ENCODE measurements around the gene PRPF6. TPM values are rescaled to one million over a fixed set of nuclear protein-coding genes. Genes with fewer than 3 reads are reported as not detected.

PRPF6 gene
- total and polyA plus RNA-seq, 2 of the 13 experiments (the other 11 are each of a cell fraction or from before 2014, with no cell fraction given): 63.7 to 101 TPM

DNA sequence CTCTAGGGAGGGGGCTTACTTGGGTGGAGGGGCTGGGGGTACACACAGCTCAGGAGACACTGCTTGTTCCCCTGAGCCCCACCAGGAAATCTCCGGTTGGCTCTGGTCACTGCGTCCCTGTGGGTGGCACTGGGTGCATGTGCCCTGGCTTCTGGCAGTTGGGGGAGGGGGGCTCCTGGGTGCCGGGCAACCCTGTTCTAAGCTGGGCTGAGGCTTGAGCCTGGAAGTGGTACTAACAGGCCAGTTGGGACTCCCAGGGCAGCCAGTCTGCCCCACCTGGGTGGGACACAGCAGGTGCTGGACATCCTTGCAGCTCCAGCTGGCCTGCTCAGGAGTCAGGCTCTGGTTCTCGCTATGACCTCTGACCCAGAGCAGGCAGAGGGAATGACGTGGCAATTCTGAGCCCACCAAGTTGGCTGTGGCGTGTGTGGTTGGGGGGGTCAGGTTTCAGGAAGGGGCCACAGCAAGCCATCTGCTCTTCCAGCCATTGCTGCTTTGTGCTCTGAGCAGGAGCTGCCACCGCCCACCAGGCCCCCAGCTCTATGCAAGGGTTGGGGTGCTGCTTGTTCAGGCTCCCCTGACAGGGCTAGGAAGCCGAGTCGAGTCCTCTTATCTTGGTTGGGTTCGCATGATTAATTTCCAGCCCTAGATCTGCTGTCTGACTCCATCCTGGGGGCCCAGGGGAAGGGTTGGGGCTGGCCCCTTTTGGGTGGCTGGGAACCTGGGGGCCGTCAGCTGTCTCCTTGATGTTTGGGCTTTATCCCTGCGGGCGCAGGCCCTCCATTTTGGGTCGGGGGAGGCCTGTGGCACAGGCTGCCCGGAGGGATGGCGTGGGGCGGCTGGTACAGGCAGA, 55.6 kb downstream of the PRPF6 start (continued):
- TF ChIP-seq ARID2 (CRISPR knock-in tag; IDR thresholded peaks at IDR 0.05; ENCODE audit: borderline replicate concordance) (0 out of 2 replicates have a peak, but pooled peaks have one; percentile 22), ZNF777 (CRISPR knock-in tag; IDR thresholded peaks at IDR 0.05) (no peak), SNRNP70 (IDR thresholded peaks at IDR 0.05; ENCODE audit: low read depth, low read length) (no peak), KDM2A (CRISPR knock-in tag; IDR thresholded peaks at IDR 0.05; ENCODE audit: borderline replicate concordance, low read depth) (peak; percentile 79; the same call in 1 of the 2 replicates), PCBP2 (optimal IDR thresholded peaks at IDR 0.05; ENCODE audit: low read depth, low read length, poor library complexity, severe bottlenecking) (peak; percentile 19), ZNF543 (CRISPR knock-in tag; IDR thresholded peaks at IDR 0.05) (no peak), ZNF441 (CRISPR knock-in tag; IDR thresholded peaks at IDR 0.05; ENCODE audit: borderline replicate concordance) (no peak; the same call in 1 of the 2 replicates), REL (CRISPR knock-in tag; conservative IDR thresholded peaks at IDR 0.05) (0 out of 2 replicates have a peak, but pooled peaks have one; percentile 35), ZNF326 (CRISPR knock-in tag; IDR thresholded peaks at IDR 0.05; ENCODE audit: borderline replicate concordance) (no peak; the same call in 1 of the 2 replicates), NONO (IDR thresholded peaks at IDR 0.05) (no peak), NONO (CRISPR knock-in tag; conservative IDR thresholded peaks at IDR 0.05) (no peak; the same call in 1 of the 2 replicates)
- TF ChIP-seq, protein P1, sequence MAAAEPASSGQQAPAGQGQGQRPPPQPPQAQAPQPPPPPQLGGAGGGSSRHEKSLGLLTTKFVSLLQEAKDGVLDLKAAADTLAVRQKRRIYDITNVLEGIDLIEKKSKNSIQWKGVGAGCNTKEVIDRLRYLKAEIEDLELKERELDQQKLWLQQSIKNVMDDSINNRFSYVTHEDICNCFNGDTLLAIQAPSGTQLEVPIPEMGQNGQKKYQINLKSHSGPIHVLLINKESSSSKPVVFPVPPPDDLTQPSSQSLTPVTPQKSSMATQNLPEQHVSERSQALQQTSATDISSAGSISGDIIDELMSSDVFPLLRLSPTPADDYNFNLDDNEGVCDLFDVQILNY (CRISPR knock-in tag; conservative IDR thresholded peaks at IDR 0.05): no peak; the same call in 1 of the 2 replicates
- TF ChIP-seq, protein P2, sequence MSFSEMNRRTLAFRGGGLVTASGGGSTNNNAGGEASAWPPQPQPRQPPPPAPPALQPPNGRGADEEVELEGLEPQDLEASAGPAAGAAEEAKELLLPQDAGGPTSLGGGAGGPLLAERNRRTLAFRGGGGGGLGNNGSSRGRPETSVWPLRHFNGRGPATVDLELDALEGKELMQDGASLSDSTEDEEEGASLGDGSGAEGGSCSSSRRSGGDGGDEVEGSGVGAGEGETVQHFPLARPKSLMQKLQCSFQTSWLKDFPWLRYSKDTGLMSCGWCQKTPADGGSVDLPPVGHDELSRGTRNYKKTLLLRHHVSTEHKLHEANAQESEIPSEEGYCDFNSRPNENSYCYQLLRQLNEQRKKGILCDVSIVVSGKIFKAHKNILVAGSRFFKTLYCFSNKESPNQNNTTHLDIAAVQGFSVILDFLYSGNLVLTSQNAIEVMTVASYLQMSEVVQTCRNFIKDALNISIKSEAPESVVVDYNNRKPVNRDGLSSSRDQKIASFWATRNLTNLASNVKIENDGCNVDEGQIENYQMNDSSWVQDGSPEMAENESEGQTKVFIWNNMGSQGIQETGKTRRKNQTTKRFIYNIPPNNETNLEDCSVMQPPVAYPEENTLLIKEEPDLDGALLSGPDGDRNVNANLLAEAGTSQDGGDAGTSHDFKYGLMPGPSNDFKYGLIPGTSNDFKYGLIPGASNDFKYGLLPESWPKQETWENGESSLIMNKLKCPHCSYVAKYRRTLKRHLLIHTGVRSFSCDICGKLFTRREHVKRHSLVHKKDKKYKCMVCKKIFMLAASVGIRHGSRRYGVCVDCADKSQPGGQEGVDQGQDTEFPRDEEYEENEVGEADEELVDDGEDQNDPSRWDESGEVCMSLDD (CRISPR knock-in tag; IDR thresholded peaks at IDR 0.05; ENCODE audit: borderline replicate concordance): peak; percentile 76; the same call in 1 of the 2 replicates
- TF ChIP-seq, protein P3, sequence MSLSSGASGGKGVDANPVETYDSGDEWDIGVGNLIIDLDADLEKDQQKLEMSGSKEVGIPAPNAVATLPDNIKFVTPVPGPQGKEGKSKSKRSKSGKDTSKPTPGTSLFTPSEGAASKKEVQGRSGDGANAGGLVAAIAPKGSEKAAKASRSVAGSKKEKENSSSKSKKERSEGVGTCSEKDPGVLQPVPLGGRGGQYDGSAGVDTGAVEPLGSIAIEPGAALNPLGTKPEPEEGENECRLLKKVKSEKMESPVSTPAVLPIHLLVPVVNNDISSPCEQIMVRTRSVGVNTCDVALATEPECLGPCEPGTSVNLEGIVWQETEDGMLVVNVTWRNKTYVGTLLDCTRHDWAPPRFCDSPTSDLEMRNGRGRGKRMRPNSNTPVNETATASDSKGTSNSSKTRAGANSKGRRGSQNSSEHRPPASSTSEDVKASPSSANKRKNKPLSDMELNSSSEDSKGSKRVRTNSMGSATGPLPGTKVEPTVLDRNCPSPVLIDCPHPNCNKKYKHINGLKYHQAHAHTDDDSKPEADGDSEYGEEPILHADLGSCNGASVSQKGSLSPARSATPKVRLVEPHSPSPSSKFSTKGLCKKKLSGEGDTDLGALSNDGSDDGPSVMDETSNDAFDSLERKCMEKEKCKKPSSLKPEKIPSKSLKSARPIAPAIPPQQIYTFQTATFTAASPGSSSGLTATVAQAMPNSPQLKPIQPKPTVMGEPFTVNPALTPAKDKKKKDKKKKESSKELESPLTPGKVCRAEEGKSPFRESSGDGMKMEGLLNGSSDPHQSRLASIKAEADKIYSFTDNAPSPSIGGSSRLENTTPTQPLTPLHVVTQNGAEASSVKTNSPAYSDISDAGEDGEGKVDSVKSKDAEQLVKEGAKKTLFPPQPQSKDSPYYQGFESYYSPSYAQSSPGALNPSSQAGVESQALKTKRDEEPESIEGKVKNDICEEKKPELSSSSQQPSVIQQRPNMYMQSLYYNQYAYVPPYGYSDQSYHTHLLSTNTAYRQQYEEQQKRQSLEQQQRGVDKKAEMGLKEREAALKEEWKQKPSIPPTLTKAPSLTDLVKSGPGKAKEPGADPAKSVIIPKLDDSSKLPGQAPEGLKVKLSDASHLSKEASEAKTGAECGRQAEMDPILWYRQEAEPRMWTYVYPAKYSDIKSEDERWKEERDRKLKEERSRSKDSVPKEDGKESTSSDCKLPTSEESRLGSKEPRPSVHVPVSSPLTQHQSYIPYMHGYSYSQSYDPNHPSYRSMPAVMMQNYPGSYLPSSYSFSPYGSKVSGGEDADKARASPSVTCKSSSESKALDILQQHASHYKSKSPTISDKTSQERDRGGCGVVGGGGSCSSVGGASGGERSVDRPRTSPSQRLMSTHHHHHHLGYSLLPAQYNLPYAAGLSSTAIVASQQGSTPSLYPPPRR (CRISPR knock-in tag; IDR thresholded peaks at IDR 0.05; ENCODE audit: borderline replicate concordance): no peak
- TF ChIP-seq, protein P4, sequence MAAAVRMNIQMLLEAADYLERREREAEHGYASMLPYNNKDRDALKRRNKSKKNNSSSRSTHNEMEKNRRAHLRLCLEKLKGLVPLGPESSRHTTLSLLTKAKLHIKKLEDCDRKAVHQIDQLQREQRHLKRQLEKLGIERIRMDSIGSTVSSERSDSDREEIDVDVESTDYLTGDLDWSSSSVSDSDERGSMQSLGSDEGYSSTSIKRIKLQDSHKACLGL (CRISPR knock-in tag; IDR thresholded peaks at IDR 0.05): peak; percentile 79
- TF ChIP-seq, protein P5, sequence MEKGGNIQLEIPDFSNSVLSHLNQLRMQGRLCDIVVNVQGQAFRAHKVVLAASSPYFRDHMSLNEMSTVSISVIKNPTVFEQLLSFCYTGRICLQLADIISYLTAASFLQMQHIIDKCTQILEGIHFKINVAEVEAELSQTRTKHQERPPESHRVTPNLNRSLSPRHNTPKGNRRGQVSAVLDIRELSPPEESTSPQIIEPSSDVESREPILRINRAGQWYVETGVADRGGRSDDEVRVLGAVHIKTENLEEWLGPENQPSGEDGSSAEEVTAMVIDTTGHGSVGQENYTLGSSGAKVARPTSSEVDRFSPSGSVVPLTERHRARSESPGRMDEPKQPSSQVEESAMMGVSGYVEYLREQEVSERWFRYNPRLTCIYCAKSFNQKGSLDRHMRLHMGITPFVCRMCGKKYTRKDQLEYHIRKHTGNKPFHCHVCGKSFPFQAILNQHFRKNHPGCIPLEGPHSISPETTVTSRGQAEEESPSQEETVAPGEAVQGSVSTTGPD (CRISPR knock-in tag; IDR thresholded peaks at IDR 0.05): 0 out of 2 replicates have a peak, but pooled peaks have one; percentile 68

Measured in HepG2 (cell line).